H9 (cell line): ENCODE measurements around the gene SIN3A. TPM values are rescaled to one million over a fixed set of nuclear protein-coding genes. Genes with fewer than 3 reads are reported as not detected.

ENCODE experiments used
- DNase-seq: peaks from one replicate; pipeline ENCODE4 v3.0.0-alpha.2; 2017
- H2AFZ ChIP-seq: one replicate; pipeline ENCODE4 v1.6.1; 2013; ENCODE audit warnings: mild to moderate bottlenecking, low read length, control low read depth, moderate library complexity
- H2AK5ac ChIP-seq: 2 replicates; pipeline ENCODE4 v1.6.1; 2013; ENCODE audit warnings: low read length, control low read depth, mixed read lengths; ENCODE audit not compliant: insufficient read length
- H2BK120ac ChIP-seq: one replicate; pipeline ENCODE4 v1.6.1; 2013; ENCODE audit warnings: low read depth, mild to moderate bottlenecking, low read length, control low read depth, inconsistent platforms; ENCODE audit not compliant: poor library complexity, severe bottlenecking
- H2BK12ac ChIP-seq: 2 replicates; pipeline ENCODE4 v1.6.1; 2013; ENCODE audit warnings: low read length, control low read depth, mixed read lengths, low read depth; ENCODE audit not compliant: insufficient read length
- H2BK15ac ChIP-seq: 2 replicates; pipeline ENCODE4 v1.6.1; 2013; ENCODE audit warnings: low read depth, low read length, control low read depth
- H2BK20ac ChIP-seq: one replicate; pipeline ENCODE4 v1.6.1; 2013; ENCODE audit warnings: low read depth, mild to moderate bottlenecking, low read length, control low read depth, inconsistent platforms; ENCODE audit not compliant: poor library complexity, severe bottlenecking
- H2BK5ac ChIP-seq: 2 replicates; pipeline ENCODE4 v1.6.1; 2013; ENCODE audit warnings: low read length, control low read depth, mixed read lengths; ENCODE audit not compliant: insufficient read length
- H3K14ac ChIP-seq: 2 replicates; pipeline ENCODE4 v1.6.1; 2013; ENCODE audit warnings: low read length, control low read depth; ENCODE audit not compliant: insufficient read depth
- H3K18ac ChIP-seq: 2 replicates; pipeline ENCODE4 v1.6.1; 2013; ENCODE audit warnings: low read depth, mild to moderate bottlenecking, mixed read lengths, low read length, control low read depth; ENCODE audit not compliant: insufficient read length
- H3K23ac ChIP-seq: 2 replicates; pipeline ENCODE4 v1.6.1; 2013; ENCODE audit warnings: low read length, control low read depth, mixed read lengths, low read depth; ENCODE audit not compliant: insufficient read length
- H3K23me2 ChIP-seq: 2 replicates; pipeline ENCODE4 v1.6.1; 2013; ENCODE audit warnings: low read depth, mild to moderate bottlenecking, mixed read lengths, low read length, control low read depth; ENCODE audit not compliant: insufficient read length, poor library complexity, severe bottlenecking
- H3K27ac ChIP-seq: 2 replicates; pipeline ENCODE4 v1.5.1; 2013; ENCODE audit warnings: low read length, control low read depth, mixed read lengths, low read depth; ENCODE audit not compliant: insufficient read length
- H3K27me3 ChIP-seq: 2 replicates; pipeline ENCODE4 v1.6.1; 2013; ENCODE audit warnings: low read length, control low read depth, inconsistent platforms; ENCODE audit not compliant: insufficient read depth
- H3K4ac ChIP-seq: 2 replicates; pipeline ENCODE4 v1.6.1; 2013; ENCODE audit warnings: low read depth, mild to moderate bottlenecking, control low read depth, inconsistent platforms, low read length, moderate library complexity
- H3K4me1 ChIP-seq: 2 replicates; pipeline ENCODE4 v1.6.1; 2013; ENCODE audit warnings: low read length, control low read depth, inconsistent platforms; ENCODE audit not compliant: insufficient read depth
- H3K4me2 ChIP-seq: 2 replicates; pipeline ENCODE4 v1.6.1; 2013; ENCODE audit warnings: low read length, control low read depth, mixed read lengths; ENCODE audit not compliant: insufficient read length, insufficient read depth
- H3K56ac ChIP-seq: 2 replicates; pipeline ENCODE4 v1.6.1; 2013; ENCODE audit warnings: low read depth, mild to moderate bottlenecking, mixed read lengths, low read length, control low read depth; ENCODE audit not compliant: insufficient read length
- H3K79me1 ChIP-seq: 2 replicates; pipeline ENCODE4 v1.6.1; 2013; ENCODE audit warnings: low read depth, mild to moderate bottlenecking, moderate library complexity, low read length, control low read depth, inconsistent platforms; ENCODE audit not compliant: insufficient read depth, poor library complexity, severe bottlenecking
- H3K79me2 ChIP-seq: 2 replicates; pipeline ENCODE4 v1.6.1; 2013; ENCODE audit warnings: low read length, control low read depth, inconsistent platforms; ENCODE audit not compliant: insufficient read depth
- H3K9ac ChIP-seq: 2 replicates; pipeline ENCODE4 v1.6.1; 2013; ENCODE audit warnings: low read length, control low read depth, mixed read lengths; ENCODE audit not compliant: insufficient read length; ENCODE audit errors: extremely low read depth
- H3K9me3 ChIP-seq: one replicate; pipeline ENCODE4 v1.6.1; 2013; ENCODE audit warnings: low read depth, low read length, inconsistent platforms; ENCODE audit not compliant: control insufficient read depth
- H3T11ph ChIP-seq: one replicate; pipeline ENCODE4 v1.6.1; 2013; ENCODE audit warnings: mild to moderate bottlenecking, low read length, control low read depth, inconsistent platforms
- H4K20me1 ChIP-seq: one replicate; pipeline ENCODE4 v1.6.1; 2013; ENCODE audit not compliant: control insufficient read depth, insufficient read length, insufficient read depth
- H4K5ac ChIP-seq: 2 replicates; pipeline ENCODE4 v1.6.1; 2013; ENCODE audit warnings: low read depth, mild to moderate bottlenecking, mixed read lengths, low read length, control low read depth; ENCODE audit not compliant: insufficient read length
- H4K8ac ChIP-seq: replicated peaks from 2 replicates; pipeline ENCODE4 v1.6.1; 2013; ENCODE audit warnings: low read length, control low read depth, mixed read lengths, low read depth; ENCODE audit not compliant: insufficient read length
- H4K91ac ChIP-seq: 2 replicates; pipeline ENCODE4 v1.6.1; 2013; ENCODE audit warnings: low read depth, mild to moderate bottlenecking, moderate library complexity, mixed read lengths, low read length, control low read depth; ENCODE audit not compliant: insufficient read length
- H3K27ac Mint-ChIP-seq, 3 experiments: 2 replicates in 2 of 3; 3 replicates in 1 of 3; pipeline ENCODE4 v1.8.0; 2020 to 2021; ENCODE audit warnings: mixed read lengths in 3 of 3, mild to moderate bottlenecking in 1 of 3, moderate library complexity in 1 of 3
- H3K27me3 Mint-ChIP-seq: 2 replicates; pipeline ENCODE4 v1.8.0; 2021; ENCODE audit warnings: low read depth, mild to moderate bottlenecking, moderate library complexity, mixed read lengths
- H3K36me3 Mint-ChIP-seq, 3 experiments: 2 replicates in 2 of 3; 3 replicates in 1 of 3; pipeline ENCODE4 v1.8.0; 2020 to 2021; ENCODE audit warnings: low read depth in 3 of 3, mixed read lengths in 3 of 3; ENCODE audit not compliant: insufficient read depth in 1 of 3
- H3K4me1 Mint-ChIP-seq, 2 experiments: 2 replicates each; pipeline ENCODE4 v1.8.0; 2020; ENCODE audit warnings: mixed read lengths in 2 of 2
- H3K4me3 Mint-ChIP-seq, 2 experiments: 2 replicates in 1 of 2; 3 replicates in 1 of 2; pipeline ENCODE4 v1.8.0; 2020 to 2021; ENCODE audit warnings: mild to moderate bottlenecking in 2 of 2, mixed read lengths in 2 of 2, moderate library complexity in 1 of 2
- H3K9me3 Mint-ChIP-seq, 2 experiments: 2 replicates in 1 of 2; 3 replicates in 1 of 2; pipeline ENCODE4 v1.8.0; 2020; ENCODE audit warnings: mild to moderate bottlenecking in 2 of 2, mixed read lengths in 2 of 2, moderate library complexity in 1 of 2
- CTCF ChIP-seq: fragments of 200-600 bp; sonication (generic); conservative IDR thresholded peaks from 3 replicates; pipeline ENCODE4 v1.8.0; 2021; ENCODE audit warnings: antibody characterized with exemption, mild to moderate bottlenecking
- WGBS: extraction: QIAGEN DNeasy Blood & Tissue Kit; methylation state at CpG from one replicate; pipeline ENCODE4 v1.1.7; 2013; ENCODE audit warnings: missing lambda C conversion rate, low lambda C conversion rate, mixed read lengths; ENCODE audit not compliant: insufficient read length; ENCODE audit errors: extremely low coverage; 5-methylcytosine and 5-hydroxymethylcytosine counted together
- total RNA-seq: library from RNA; stranded (reverse); gene quantifications from 2 replicates; pipeline ENCODE4 v1.2.1, GENCODE V29; 2021

The SIN3A gene
- total RNA-seq, 1 experiment from 2014 or later = 102 TPM

GRCh38 chr15:75359537-75360250, 91.8 kb downstream of the SIN3A start:
- Mint-ChIP-seq H3K27ac (no peak overlapping the region), H3K36me3 (peaks cover 9 to 40% (median 33%) of the 10 kb centered on the region in 3 experiments; a peak in 6 of 7 replicates), H3K4me1 (no peaks in the 10 kb centered on the region; a peak in 1 of 4 replicates), H3K4me3 (no peak overlapping the region), H3K27me3 (peaks cover 1% of the 10 kb centered on the region; the same call in 1 of the 2 replicates), H3K9me3 (no peaks in the 10 kb centered on the region)
- Histone ChIP-seq H3K4me2 (no peak overlapping the region), H3K23ac (no peak overlapping the region), H3K27ac (no peak overlapping the region), H3K23me2 (no peaks in the 10 kb centered on the region), H3K4ac (no peak overlapping the region), H2BK15ac (no peak overlapping the region), H2BK120ac (no peak overlapping the region), H2BK20ac (no peak overlapping the region), H2AK5ac (no peak overlapping the region), H3K4me1 (no peaks in the 10 kb centered on the region), H3K18ac (no peak overlapping the region), H3K79me1 (no peaks in the 10 kb centered on the region), H4K20me1 (no peaks in the 10 kb centered on the region), H2AFZ (no peak overlapping the region), H3K27me3 (no peaks in the 10 kb centered on the region), H4K5ac (no peak overlapping the region), H3T11ph (no peak overlapping the region), H2BK5ac (no peak overlapping the region), H4K8ac (no peak overlapping the region), H2BK12ac (no peak overlapping the region), H3K9me3 (no peaks in the 10 kb centered on the region), H4K91ac (no peak overlapping the region), H3K9ac (no peak overlapping the region), H3K14ac (no peak overlapping the region), H3K56ac (no peak overlapping the region), H3K79me2 (no peaks in the 10 kb centered on the region)
- DNase-seq = no peak
- WGBS = no CpG with 5 or more reads among the region's 15 CpGs
- TF ChIP-seq CTCF = no peak
